GM19438 (cell line): ENCODE measurements around the gene BCL11A.

Experiments used
- ATAC-seq: cut with Tn5 transposase; IDR thresholded peaks from one replicate; pipeline ENCODE4 v1.9.1; 2021; ENCODE audit warnings: low read depth; ENCODE audit not compliant: unreplicated experiment

The BCL11A gene

DNA sequence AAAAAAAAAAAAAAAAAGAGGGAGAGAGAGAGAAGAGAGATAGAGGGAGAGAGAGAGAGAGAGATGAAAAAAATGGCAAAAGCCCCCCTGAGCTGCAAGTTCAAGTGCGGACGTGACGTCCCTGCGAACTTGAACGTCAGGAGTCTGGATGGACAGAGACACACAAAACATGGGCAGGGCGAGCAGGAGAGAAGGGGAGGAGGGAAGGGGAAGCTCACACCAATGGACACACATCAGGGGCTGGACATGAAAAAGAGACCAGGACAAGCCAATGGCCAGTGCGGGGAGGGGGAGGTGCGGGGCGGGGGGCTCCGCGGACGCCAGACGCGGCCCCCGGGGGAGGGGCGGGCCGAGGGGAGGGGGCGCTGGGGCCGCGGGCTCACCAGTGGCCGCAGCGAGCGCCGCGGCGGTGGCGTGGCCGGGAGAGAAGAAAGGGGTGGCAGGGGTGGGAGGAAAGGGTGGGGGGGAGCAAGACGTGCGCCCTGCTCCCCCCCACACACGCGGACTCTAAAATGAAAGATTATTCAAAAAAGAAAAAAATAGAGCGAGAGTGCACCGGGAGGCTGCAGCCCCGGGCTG is at the start of gene BCL11A:
TSS of gene BCL11A (minus strand) at position 160 of the 579 bp plus-strand sequence. CDS start 384 bp downstream, outside the sequence.
- no peak for ATAC-seq

GRCh38 chr2:60602828-60603532 is 49.5 kb upstream of the BCL11A start:
- ATAC-seq, result no peak

DNA sequence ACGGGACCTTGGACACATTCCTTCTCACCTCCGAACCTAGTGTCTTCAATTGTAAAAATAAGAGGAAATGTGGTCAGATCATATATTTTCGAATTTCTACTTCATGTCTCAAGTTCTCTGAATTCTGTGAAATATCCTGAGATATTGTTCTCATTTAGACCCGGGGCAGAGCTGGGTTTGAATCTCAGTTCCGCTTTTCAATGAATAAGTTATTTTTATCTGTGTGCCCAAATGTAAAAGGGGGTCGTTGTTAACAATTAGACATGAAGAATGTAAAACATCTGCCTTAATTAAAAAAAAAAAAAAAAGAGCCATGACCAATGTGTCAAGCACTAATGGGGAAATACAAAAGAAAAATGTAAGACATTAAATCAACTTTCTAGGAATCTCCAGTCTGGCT is 48.9 kb upstream of the BCL11A start:
- no peak for ATAC-seq

- ATAC-seq, result no peak
Observed at GRCh38 chr2:60598271-60598670, 44.8 kb upstream of the BCL11A start.

- ATAC-seq, result no peak
Observed at GRCh38 chr2:60597346-60597745, 43.9 kb upstream of the BCL11A start.

DNA sequence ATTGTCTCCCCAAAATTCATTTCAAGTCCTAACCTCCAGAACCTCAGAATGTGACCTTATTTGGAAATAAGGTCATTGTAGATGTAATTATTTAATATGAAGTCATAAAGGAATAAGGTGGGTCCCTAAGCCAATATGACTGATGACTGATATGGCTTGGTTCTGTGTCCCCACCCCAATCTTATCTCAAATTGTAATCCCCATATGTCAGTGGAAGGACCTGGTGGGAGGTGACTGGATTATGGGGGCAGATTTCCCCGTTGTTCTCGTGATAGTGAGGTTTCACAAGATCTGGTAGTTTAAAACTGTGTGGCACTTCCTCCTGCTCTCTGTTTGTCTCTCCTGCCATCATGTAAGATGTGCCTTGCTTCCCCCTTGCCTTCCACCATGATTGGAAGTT is 43.0 kb upstream of the BCL11A start:
- ATAC-seq, result no peak

GRCh38 chr2:60595953-60596352 is 42.5 kb upstream of the BCL11A start:
- ATAC-seq, result no peak

DNA sequence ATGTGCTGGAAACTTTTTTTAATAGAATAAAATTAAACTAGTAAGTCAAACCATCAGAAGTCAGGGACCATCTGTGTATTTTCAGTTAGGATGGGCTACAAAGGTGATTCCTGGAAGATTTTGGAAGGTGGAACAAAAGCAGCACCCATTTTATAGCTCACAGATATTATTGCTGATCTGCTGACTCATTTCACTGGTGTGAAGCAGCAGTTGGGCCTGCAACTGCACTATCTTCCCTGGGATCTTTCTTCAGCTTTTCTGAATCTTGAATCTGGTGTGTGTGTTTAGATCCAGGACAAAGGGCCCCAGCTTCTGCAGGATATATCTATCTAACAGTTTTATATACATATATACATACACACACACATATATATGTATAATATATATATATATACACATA is 35.6 kb upstream of the BCL11A start:
- ATAC-seq, result no peak

GRCh38 chr2:60586081-60586480 is 32.6 kb upstream of the BCL11A start:
- ATAC-seq, result no peak

DNA sequence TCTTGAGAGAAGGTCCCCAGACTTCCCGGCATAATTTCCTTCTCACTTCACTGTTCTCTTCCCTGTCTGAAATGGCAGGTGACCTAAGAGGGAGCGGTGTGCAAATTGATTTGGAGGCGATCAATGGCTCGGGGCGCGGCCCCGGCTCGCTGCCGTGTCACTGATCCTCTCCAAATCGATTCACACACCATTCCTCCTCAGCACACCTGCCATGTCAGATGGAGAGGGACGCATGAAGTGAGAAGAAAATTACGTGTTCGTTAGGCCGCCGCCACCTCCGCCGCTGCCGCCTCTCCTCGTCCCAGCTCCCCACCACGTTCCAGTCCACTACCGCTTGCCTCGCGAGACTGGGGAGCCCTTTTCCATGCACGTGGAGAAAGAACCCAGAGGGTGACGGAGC is 31.8 kb upstream of the BCL11A start:
- no peak for ATAC-seq

DNA sequence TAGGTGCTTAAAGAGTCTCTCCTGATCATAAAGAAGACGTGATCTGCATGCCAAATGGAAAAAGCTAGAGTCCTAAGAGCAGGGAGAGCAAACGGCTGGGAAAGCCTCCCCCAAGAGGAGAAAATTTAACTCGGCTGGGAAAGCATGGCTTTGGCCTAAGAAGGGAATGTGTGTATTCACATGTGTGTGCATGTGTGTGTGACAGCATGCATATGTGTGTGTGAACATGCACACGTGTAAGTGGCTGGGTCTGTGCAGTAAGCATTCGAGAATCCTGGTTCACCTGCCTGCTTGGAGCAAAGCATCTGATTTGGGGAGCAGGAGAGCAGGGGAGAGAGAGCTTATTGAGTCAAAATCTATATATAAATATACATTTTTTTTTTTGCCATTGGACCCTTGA is 30.1 kb upstream of the BCL11A start:
- no peak for ATAC-seq

DNA sequence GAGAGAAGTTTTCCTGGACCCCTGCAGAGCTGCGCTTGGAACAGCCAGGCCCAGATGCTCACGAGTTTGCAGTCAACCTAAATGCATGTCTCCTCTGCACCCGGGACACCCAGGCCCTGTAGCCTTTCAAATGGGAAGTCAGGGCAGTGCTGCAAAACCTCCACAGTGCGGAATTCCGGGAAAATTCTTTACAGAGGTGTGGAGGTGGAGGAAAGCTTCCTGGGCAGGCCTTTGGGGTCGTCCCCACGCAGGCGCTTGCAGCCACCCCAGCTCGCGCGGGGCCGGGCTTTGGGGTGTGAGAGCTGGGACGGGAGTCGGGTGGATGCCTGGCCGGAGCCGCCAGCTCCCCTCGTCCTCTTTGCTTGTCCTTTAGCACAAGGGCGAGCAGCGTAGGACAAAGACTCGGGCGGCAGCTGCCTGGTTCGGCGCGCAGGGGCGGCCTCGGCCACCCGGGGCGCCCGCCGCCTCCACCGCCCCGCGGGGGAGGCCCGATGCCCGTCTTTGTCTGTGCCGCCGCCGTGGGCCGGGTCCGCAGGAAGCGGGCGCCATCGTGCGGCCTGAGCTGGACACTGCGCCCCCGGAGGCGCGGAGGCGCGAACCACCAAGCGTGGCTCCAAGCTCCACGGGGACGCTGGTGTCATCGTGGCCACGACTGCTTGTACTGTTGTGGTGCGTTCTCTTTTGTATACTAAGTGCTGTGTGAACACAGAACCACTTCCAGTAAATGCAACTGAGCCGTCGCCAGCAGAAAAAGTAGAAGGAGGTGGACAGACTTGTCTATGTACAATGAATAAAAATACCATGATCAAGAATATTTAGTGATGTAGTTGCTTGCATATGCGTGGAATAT is 28.2 kb upstream of the BCL11A start:
- peak; percentile 98 for ATAC-seq

- no peak for ATAC-seq
Observed at GRCh38 chr2:60577682-60578283, 24.3 kb upstream of the BCL11A start.

DNA sequence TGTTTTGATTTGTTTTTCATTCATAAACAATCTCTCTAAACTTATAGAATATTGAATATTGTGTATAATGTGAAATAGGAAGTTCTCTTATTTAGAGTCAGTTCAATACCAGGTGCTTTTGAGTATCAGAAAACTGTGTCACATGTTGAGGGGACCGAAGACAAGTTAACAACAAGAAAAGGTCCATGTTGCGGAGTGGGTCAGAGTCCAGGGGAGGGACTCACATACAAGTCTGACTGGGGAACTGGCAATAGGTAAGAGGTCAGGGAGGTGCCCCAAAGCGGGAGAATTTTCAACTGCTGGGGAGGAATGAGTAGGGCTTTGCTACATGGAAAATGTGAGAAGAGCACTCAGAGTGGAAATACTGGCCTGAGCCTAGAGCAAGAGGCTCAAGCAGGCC is 19.8 kb upstream of the BCL11A start:
- ATAC-seq, result no peak

GRCh38 chr2:60570251-60570650 is 16.8 kb upstream of the BCL11A start:
- no peak for ATAC-seq

DNA sequence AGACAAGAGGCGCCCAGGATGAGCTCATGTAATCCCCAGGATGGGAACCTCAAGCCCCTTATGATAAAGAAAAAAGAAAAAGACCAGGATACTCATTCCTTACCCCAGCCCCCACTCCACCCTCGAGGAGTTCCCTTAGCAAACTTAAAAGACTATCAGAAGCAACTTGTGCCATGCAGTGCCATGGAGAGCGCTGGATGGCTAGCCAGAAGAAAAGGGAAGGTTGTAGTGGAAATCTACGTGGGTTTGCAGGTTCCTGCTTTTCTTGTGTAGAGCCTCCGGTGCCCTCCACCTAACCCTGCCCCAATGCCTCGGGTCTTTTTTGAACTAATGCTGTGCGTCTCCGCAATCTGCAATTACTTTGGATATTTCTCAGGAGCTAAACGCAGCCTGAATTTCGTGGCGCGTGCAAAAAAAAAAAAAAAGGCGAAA is 16.2 kb upstream of the BCL11A start:
- no peak for ATAC-seq

DNA sequence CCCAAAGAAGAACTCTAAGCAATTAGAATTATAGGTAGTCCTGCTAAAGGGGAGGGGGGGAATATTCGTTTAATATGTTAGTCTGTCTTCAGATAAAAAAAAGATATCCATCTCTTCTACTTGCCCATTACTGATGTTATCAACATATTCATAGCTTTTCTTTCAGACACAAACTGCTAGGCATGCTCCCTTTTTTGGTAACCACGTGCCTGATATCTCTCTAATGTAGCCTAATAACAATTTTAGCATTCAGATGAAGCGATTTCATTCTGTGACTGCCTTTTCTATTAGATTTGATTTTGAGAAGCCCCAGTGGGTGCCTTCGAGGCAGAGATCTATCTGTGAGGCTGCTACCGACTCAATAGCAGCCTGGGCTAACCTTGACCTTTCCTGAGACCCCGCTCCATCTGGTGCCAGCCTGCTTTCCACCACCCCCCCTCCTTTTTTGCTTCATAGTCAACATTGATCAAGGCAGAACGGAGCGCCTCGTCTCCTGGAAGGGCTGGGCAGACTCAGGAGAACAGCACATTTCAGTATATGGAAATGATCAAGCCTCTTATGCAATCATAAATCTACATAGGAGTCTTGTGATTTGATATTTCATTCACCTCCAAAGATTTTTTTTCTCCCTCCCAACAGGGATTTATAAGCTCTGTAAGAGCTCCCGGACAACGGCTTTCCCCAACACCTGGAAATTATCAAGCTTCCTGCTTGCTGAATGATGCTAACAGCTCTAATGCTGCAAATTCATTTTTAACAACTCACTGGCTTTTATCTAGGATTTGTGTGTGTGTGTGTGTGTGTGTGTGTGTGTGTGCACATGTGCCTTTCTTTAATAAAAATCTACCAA is 14.7 kb upstream of the BCL11A start:
- ATAC-seq, result no peak

DNA sequence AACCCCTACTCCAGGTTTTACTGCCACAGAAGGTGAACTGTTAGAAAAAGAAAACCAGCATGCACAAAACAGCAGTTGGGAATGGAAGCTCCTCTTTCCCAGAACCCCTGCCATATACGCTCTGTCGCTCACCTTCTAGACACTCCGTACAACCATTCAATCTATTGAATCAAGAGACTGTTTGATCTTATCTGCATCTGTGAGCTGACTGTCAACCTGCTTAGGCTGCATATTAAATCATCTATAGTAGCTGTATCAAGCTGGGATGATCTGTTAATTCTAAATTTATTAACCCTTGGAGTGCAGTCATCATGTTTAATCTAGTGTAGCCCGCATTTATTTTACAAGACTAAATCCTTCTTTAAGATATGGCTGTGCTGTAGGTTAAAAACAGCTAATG is 13.6 kb upstream of the BCL11A start:
- no peak for ATAC-seq

DNA sequence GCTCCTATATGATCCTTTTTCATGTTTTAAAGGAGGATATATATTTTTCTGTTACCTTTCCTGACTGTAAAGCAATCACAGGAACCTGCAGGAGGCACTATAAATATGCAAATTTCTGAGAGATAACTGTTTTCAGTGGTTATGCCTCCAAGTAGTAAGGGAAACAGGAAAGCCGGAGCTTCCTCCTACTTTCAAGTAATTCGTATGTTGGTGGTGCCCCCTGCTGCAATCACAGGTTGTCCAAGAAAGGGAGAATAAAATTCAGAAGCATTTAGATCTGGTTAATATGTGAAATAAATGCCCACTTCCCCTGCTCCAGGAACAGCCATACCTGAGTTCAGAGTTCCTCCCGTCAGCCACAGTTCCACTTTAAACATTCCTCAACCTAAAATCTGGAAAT is 12.0 kb upstream of the BCL11A start:
- ATAC-seq, result no peak
